Measurements from ENCODE around the gene DCP1B. TPM values are rescaled to one million over a fixed set of nuclear protein-coding genes. Genes with fewer than 3 reads are reported as not detected.

Gene DCP1B
- total RNA-seq, 2 experiments from 2014 or later: 14.9 to 17.5 TPM

DNA sequence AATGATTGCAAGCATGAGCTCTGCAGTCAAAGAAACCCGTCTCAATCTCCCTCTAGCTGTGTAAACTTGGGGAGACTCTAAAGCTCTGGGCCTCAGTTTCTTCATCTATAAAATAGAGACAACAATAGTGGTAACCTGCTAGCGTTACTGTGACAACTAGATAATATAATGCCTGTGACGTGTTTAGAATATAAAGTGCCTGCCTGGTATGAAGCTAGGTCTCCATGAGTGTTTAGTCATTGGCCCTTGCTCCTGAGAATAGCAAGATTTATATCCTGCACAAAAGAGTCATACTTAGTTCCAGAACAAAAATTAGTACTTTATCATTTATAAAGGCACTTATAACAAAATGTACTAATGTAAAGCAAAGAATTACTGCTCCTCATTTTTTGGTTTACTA is 8.8 kb upstream of the DCP1B start:
- CTCF ChIA-PET: interaction anchor here (0.6 to 1.3 kb wide), 3 partner anchors 8 to 49 kb away, joined by 3 read pairs; partner anchors contain the start of gene DCP1B
- Mint-ChIP-seq H3K27me3 (peaks cover 10% of the 10 kb centered on the region), H3K4me3 (no peak overlapping the region), H3K9me3 (no peaks in the 10 kb centered on the region), H3K27ac (no peak overlapping the region), H3K4me1 (no peaks in the 10 kb centered on the region), H3K36me3 (ENCODE audit: low read depth) (no peaks in the 10 kb centered on the region)
- POLR2A ChIA-PET: no interaction called here
- no peak for DNase-seq

DNA sequence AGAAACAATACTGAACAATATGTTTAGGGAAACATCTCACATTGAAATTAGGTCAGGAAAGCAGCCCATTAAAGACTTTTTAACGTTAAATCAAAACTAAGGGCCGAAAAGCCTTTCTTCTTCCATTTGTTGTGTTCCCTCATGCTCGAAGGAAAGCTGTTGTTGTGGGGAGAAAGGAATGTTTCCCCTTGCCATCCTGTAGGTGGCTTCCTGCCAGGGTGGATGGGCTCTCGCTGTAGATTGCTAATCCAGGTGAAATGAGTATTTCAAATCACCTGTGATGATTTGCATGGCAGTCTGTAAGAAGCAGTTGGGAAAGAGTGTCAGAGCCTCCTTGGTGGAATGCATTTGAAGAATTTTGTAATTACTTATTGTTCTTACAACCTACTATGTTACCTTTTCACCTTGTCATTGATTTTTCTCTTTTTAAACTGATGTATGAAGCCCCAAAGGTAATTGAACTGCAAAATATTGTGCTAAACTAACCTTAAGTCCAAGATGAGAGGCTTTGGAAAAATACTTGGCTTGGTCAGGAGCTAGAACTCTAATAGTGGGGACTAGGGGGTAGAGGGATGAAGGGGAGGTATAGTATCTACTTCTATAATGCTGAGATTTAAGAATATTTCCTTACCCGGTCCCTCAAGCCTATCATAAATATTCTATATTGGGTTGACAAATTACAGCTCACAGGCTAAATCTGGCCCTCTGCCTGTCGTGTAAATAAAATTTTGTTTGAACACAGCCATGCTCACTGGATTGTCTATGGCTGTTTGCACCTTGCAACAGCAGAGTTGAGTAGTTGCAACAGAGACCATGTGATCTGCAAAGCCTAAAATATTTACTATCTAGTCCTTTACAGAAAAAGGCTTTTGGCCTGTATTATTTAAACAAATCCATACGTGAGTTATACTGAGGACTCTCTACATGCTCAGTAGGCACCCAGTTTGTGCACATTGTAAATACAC is 7.7 kb upstream of the DCP1B start:
- no peaks in the 10 kb centered on the region for H3K9me3 Mint-ChIP-seq
- peaks cover 16% of the 10 kb centered on the region for H3K27me3 Mint-ChIP-seq
- POLR2A ChIA-PET: no interaction called here
- no peak for DNase-seq
- H3K4me1 Mint-ChIP-seq: no peaks in the 10 kb centered on the region
- no peak overlapping the region for H3K27ac Mint-ChIP-seq
- CTCF ChIA-PET: interaction anchor here (0.9 to 1.2 kb wide), 2 partner anchors 17 to 18 kb away, joined by 3 to 6 read pairs; no protein-coding TSS in a partner anchor
- H3K36me3 Mint-ChIP-seq (ENCODE audit: low read depth): no peaks in the 10 kb centered on the region
- H3K4me3 Mint-ChIP-seq: no peak overlapping the region

- Mint-ChIP-seq H3K4me3 (no peak overlapping the region), H3K27ac (no peak overlapping the region), H3K36me3 (ENCODE audit: low read depth) (peaks cover 2% of the 10 kb centered on the region), H3K27me3 (peaks cover 16% of the 10 kb centered on the region), H3K9me3 (no peaks in the 10 kb centered on the region), H3K4me1 (peaks cover 7% of the 10 kb centered on the region)
- CTCF ChIA-PET: no interaction called here
- POLR2A ChIA-PET: no interaction called here
- DNase-seq: no peak
These were observed 5.4 kb upstream of the DCP1B start for GRCh38 chr12:2009623-2010022.

GRCh38 chr12:2008677-2009076 is 4.4 kb upstream of the DCP1B start:
- no peak overlapping the region for H3K4me3 Mint-ChIP-seq
- ChIA-PET CTCF (no interaction called here), POLR2A (no interaction called here)
- no peak overlapping the region for H3K27ac Mint-ChIP-seq
- no peak for DNase-seq
- peaks cover 7% of the 10 kb centered on the region for H3K36me3 Mint-ChIP-seq (ENCODE audit: low read depth)
- no peaks in the 10 kb centered on the region for H3K9me3 Mint-ChIP-seq
- H3K27me3 Mint-ChIP-seq: peaks cover 16% of the 10 kb centered on the region
- H3K4me1 Mint-ChIP-seq: peaks cover 15% of the 10 kb centered on the region

GRCh38 chr12:2003676-2004112 is 563 bp downstream of the DCP1B start:
- Mint-ChIP-seq H3K4me3 (peak overlapping the region; percentile 96), H3K27ac (peak overlapping the region; percentile 98), H3K9me3 (no peaks in the 10 kb centered on the region), H3K36me3 (ENCODE audit: low read depth) (peaks cover 11% of the 10 kb centered on the region), H3K27me3 (peaks cover 7% of the 10 kb centered on the region), H3K4me1 (peaks cover 34% of the 10 kb centered on the region)
- ChIA-PET CTCF (interaction anchor here (1.4 kb wide), 1 partner anchor 14 kb away, joined by 3 read pairs; no protein-coding TSS in a partner anchor), POLR2A (no interaction called here)
- DNase-seq: no peak

DNA sequence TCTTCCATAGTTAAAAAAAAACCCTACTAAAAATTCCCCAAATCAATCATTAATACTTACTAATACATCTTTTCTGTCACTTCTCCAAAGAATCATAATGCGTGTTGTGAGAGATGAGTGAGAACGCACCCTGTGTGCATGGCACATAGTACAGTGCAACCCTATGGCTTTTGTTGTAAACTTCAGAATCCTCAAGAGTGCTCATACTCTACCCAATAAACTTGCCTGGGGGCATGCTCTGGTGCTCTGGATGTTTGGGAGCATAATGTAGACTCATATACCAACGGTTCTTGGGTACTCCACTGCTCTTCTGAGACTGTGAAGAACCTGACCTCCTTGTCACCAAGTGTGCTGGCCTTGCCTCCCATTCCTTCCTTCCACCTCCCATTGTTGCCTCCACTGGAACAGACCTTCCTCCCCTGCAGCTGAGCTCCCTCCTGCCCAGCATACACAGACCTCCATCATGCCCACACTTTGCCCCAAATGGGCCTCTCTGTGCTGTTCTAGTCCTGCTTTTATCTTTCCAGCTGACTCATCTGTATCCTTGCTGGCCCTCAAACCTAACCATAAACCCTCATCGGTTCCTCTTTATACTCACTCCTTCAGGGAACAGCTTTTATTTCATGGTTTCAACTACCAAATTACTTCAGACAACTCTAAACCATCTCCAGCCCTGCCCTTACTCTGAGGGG is 8.9 kb downstream of the DCP1B start:
- Mint-ChIP-seq H3K27me3 (no peaks in the 10 kb centered on the region), H3K36me3 (ENCODE audit: low read depth) (peaks cover 38% of the 10 kb centered on the region), H3K9me3 (no peaks in the 10 kb centered on the region), H3K27ac (no peak overlapping the region), H3K4me3 (no peak overlapping the region), H3K4me1 (peaks cover 37% of the 10 kb centered on the region)
- DNase-seq: no peak
- ChIA-PET POLR2A (no interaction called here), CTCF (interaction anchor here (1.2 kb wide), 1 partner anchor 9 kb away, joined by 5 read pairs; the partner anchor contains the start of gene DCP1B)

- no peak overlapping the region for H3K4me3 Mint-ChIP-seq
- CTCF ChIA-PET: interaction anchor here (1.2 kb wide), 1 partner anchor 10 kb away, joined by 5 read pairs; the partner anchor contains the start of gene DCP1B
- POLR2A ChIA-PET: no interaction called here
These were observed 9.7 kb downstream of the DCP1B start for GRCh38 chr12:1994429-1995143.

DNA sequence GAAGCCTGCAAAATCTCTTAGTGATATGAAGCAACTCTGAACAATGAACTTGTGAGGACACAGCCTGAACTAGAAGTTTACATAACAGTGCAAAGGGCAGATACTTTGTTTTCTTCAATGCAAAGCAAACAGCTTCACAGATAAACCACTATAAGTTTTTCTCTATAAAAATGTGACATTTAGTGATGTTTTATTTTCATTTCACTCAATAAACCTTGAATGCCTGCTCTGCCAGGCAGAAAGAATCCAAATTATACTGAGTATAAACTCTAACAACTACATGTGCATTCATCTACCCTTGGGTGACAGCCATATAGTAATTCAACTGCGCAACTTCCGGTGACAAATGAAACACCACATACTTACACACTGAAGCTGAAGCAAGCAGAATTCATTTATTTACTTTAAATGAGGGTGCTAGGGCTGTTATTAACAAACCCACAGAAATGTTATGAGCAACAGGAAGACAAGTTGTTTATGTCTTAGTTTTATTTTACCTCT is 10.3 kb downstream of the DCP1B start:
- POLR2A ChIA-PET: no interaction called here
- no peaks in the 10 kb centered on the region for H3K27me3 Mint-ChIP-seq
- no peaks in the 10 kb centered on the region for H3K9me3 Mint-ChIP-seq
- no peak for DNase-seq
- no peak overlapping the region for H3K27ac Mint-ChIP-seq
- no peak overlapping the region for H3K4me3 Mint-ChIP-seq
- peaks cover 42% of the 10 kb centered on the region for H3K36me3 Mint-ChIP-seq (ENCODE audit: low read depth)
- H3K4me1 Mint-ChIP-seq: peaks cover 37% of the 10 kb centered on the region
- CTCF ChIA-PET: interaction anchor here (1.2 kb wide), 1 partner anchor 11 kb away, joined by 5 read pairs; the partner anchor contains the start of gene DCP1B

More at GRCh38 chr12:1994429-1995143, 9.7 kb downstream of the DCP1B start:
- Mint-ChIP-seq H3K9me3 (no peaks in the 10 kb centered on the region), H3K27ac (no peak overlapping the region), H3K4me1 (peaks cover 37% of the 10 kb centered on the region), H3K36me3 (ENCODE audit: low read depth) (peaks cover 41% of the 10 kb centered on the region), H3K27me3 (no peaks in the 10 kb centered on the region)
- DNase-seq: no peak

GRCh38 chr12:1993341-1993740 is 10.9 kb downstream of the DCP1B start:
- H3K27ac Mint-ChIP-seq: no peak overlapping the region
- no peak for DNase-seq
- H3K36me3 Mint-ChIP-seq (ENCODE audit: low read depth): peaks cover 47% of the 10 kb centered on the region
- no peaks in the 10 kb centered on the region for H3K27me3 Mint-ChIP-seq
- H3K9me3 Mint-ChIP-seq: no peaks in the 10 kb centered on the region
- CTCF ChIA-PET: no interaction called here
- POLR2A ChIA-PET: no interaction called here
- H3K4me1 Mint-ChIP-seq: peaks cover 35% of the 10 kb centered on the region
- H3K4me3 Mint-ChIP-seq: no peak overlapping the region

DNA sequence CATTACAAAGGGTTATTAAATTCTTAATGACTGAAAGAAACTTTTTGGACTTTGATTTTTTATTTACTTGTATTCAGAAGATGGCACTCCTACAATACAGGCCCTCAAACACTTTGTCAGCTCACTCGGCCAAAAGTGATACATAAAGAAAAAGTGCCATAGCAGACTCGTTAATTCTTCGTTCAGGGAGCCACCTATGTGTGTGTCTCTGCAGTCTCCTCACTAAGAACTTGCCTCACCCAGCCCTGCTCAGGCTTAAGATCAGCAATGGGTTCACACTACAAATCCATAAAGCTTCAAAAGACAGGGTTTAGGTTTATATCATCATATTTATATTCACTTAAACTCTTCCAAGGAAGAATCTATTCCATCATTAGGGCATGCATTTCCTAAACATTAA is 11.5 kb downstream of the DCP1B start:
- H3K4me3 Mint-ChIP-seq: no peak overlapping the region

GRCh38 chr12:1989111-1989510 is 15.1 kb downstream of the DCP1B start:
- Mint-ChIP-seq H3K9me3 (peaks cover 30% of the 10 kb centered on the region), H3K4me1 (peaks cover 6% of the 10 kb centered on the region), H3K27ac (no peak overlapping the region), H3K4me3 (no peak overlapping the region), H3K36me3 (ENCODE audit: low read depth) (peaks cover 62% of the 10 kb centered on the region), H3K27me3 (no peaks in the 10 kb centered on the region)
- CTCF ChIA-PET: interaction anchor here (0.6 to 1.0 kb wide), 2 partner anchors 15 to 101 kb away, joined by 3 read pairs; partner anchors contain the start of gene DCP1B
- POLR2A ChIA-PET: no interaction called here
- no peak for DNase-seq

More for the DNA sequence above, 11.5 kb downstream of the DCP1B start:
- peaks cover 3% of the 10 kb centered on the region for H3K9me3 Mint-ChIP-seq
- POLR2A ChIA-PET: no interaction called here
- CTCF ChIA-PET: no interaction called here
- peaks cover 49% of the 10 kb centered on the region for H3K36me3 Mint-ChIP-seq (ENCODE audit: low read depth)
- no peak overlapping the region for H3K27ac Mint-ChIP-seq
- no peak for DNase-seq
- no peaks in the 10 kb centered on the region for H3K27me3 Mint-ChIP-seq
- peaks cover 32% of the 10 kb centered on the region for H3K4me1 Mint-ChIP-seq

- H3K4me1 Mint-ChIP-seq: no peaks in the 10 kb centered on the region
- no peaks in the 10 kb centered on the region for H3K27me3 Mint-ChIP-seq
- peaks cover 54% of the 10 kb centered on the region for H3K36me3 Mint-ChIP-seq (ENCODE audit: low read depth)
- CTCF ChIA-PET: no interaction called here
- peaks cover 32% of the 10 kb centered on the region for H3K9me3 Mint-ChIP-seq
- no peak for DNase-seq
- no peak overlapping the region for H3K4me3 Mint-ChIP-seq
- no peak overlapping the region for H3K27ac Mint-ChIP-seq
- POLR2A ChIA-PET: no interaction called here
These were observed 19.5 kb downstream of the DCP1B start for GRCh38 chr12:1984759-1985158.
